ENCODE measurements around the gene GMPR2. TPM values are rescaled to one million over a fixed set of nuclear protein-coding genes. Genes with fewer than 3 reads are reported as not detected.

Gene GMPR2
- total RNA-seq, 2 donors from 2014 or later, result 54.5 to 106 TPM

- Histone ChIP-seq H3K4me1 (replicated peaks) (no peaks in the 10 kb centered on the region), H3K36me3 (no peaks in the 10 kb centered on the region), H3K27me3 (replicated peaks; ENCODE audit: insufficient read depth) (no peaks in the 10 kb centered on the region), H3K4me3 (no peak overlapping the region), H3K27ac (no peak overlapping the region), H3K9me3 (no peaks in the 10 kb centered on the region)
- 97% methylated on average over 5 of the region's 5 CpGs for whole genome bisulfite sequencing
- DNase-seq (ENCODE audit: low spot score), result no peak
- TF ChIP-seq CTCF (IDR thresholded peaks at IDR 0.05) (no peak), POLR2AphosphoS5 (IDR thresholded peaks at IDR 0.05) (no peak), POLR2A (IDR thresholded peaks at IDR 0.05) (no peak)
- intact Hi-C loops (cut with DNase I), result no loop called here
Observed at GRCh38 chr14:24207104-24207551, 25.6 kb upstream of the GMPR2 start.

GRCh38 chr14:24207625-24208024 lies 25.1 kb upstream of the GMPR2 start:
- Histone ChIP-seq H3K4me3 (no peak overlapping the region), H3K4me1 (replicated peaks) (no peaks in the 10 kb centered on the region), H3K27ac (no peak overlapping the region), H3K36me3 (no peaks in the 10 kb centered on the region), H3K27me3 (replicated peaks; ENCODE audit: insufficient read depth) (no peaks in the 10 kb centered on the region), H3K9me3 (no peaks in the 10 kb centered on the region)
- intact Hi-C loops (cut with DNase I), result no loop called here
- TF ChIP-seq CTCF (IDR thresholded peaks at IDR 0.05) (no peak), POLR2AphosphoS5 (IDR thresholded peaks at IDR 0.05) (no peak), POLR2A (IDR thresholded peaks at IDR 0.05) (no peak)
- no peak for DNase-seq (ENCODE audit: low spot score)
- 98% methylated on average over 2 of the region's 2 CpGs for WGBS

DNA sequence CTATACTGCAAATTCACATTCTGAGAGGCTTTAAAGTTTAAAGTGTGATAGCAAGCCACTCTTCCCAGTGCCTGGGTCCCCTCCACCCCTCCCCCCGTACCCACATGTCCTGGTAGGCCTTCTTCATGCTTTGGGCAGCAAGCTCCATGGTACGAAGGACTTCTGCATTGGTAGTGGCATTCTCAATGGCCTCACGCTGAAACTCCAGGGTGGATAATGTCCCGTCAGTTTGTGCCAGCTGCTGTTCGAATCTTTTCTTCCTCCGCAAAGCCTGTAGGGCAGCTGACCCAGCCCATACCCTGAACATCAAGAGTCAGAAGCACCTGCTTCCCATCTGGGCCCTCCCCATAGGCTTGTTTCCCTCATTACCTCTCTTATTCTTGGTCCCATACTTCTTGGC lies 21.4 kb upstream of the GMPR2 start:
- DNase-seq (ENCODE audit: low spot score), result no peak
- Histone ChIP-seq H3K9me3 (no peaks in the 10 kb centered on the region), H3K36me3 (no peaks in the 10 kb centered on the region), H3K4me1 (replicated peaks) (no peaks in the 10 kb centered on the region), H3K27ac (no peak overlapping the region), H3K27me3 (replicated peaks; ENCODE audit: insufficient read depth) (no peaks in the 10 kb centered on the region), H3K4me3 (no peak overlapping the region)
- TF ChIP-seq POLR2AphosphoS5 (IDR thresholded peaks at IDR 0.05), result no peak
- no peak for TF ChIP-seq POLR2A (IDR thresholded peaks at IDR 0.05)
- TF ChIP-seq CTCF (IDR thresholded peaks at IDR 0.05), result no peak
- 97% methylated on average over 6 of the region's 6 CpGs for WGBS
- intact Hi-C loops (cut with DNase I), result no loop called here

DNA sequence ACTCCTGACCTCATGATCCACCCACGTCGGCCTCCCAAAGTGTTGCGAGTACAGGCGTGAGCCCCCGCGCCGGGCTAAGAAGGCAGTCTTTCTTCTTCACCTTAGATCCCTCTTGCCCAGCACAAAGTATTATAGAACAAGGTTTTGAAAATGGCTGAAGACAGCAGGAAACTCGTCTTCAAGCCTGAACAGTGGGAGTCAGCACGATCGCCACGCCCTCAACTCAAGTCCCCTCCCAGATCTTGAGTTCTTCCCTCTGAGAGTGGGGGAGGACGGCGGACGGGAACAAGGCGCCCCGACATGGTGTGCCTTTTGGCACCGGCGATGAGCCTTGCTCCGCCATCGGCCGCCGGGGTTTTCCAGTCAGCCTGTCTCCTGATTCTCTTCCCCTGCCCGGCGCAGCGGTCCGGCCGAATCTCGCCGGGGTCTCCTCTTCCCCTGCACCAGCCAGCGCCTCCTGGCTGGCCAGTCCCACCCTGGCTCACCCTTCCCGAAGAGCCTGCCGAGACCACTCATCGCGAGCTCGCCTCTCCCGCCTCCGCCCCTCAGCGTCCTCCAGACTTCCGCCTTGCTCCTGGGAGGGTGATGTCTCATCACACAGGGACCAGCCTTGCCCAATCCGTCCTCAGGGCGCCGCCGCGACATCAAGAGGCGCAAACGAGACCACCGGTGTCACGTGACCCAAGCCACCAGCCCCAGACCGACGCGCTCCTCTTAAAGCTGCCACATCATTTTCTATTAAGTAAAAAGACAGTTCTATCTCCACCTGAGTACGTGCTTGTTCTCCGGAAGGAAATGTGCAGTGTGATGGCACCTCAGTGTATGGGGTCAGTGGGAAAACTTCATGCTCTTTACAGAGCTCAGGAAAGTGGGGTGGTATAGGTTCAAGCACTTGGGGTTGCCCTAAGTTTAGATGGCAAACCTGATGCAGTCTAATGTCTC lies 19.5 kb upstream of the GMPR2 start, which contains the start of gene CHMP4A:
Gene CHMP4A, minus strand, starts transcription at position 565 of the 942 bp plus-strand sequence. Its CDS starts 49 bp downstream, at position 516.
- Histone ChIP-seq H3K9me3 (no peaks in the 10 kb centered on the region), H3K36me3 (no peaks in the 10 kb centered on the region), H3K4me3 (peak within 1 kb of the TSS; percentile 64 to 65), H3K4me1 (replicated peaks) (no peaks in the 10 kb centered on the region), H3K27me3 (replicated peaks; ENCODE audit: insufficient read depth) (no peaks in the 10 kb centered on the region), H3K27ac (peak within 1 kb of the TSS; percentile 91 to 93)
- TF ChIP-seq CTCF (IDR thresholded peaks at IDR 0.05), result peak in 3 of 4 experiments; percentile 10 to 50 (median 44)
- peak; percentile 94 for TF ChIP-seq POLR2A (IDR thresholded peaks at IDR 0.05)
- peak; percentile 97 for TF ChIP-seq POLR2AphosphoS5 (IDR thresholded peaks at IDR 0.05)
- peak; percentile 94 for DNase-seq (ENCODE audit: low spot score)
- intact Hi-C loops (cut with DNase I), result no loop called here
- WGBS, result 1% methylated on average over 53 of the region's 53 CpGs
